Neural cell (in vitro differentiated cells): ENCODE results near the gene ANTXR1.

Experiments
- EP300 ChIP-seq: fragments of 450-650 bp; conservative IDR thresholded peaks from 2 replicates; pipeline ENCODE4 v1.6.1; 2014; ENCODE audit warnings: antibody characterized with exemption, mild to moderate bottlenecking, moderate library complexity; ENCODE audit not compliant: poor library complexity, severe bottlenecking
- EZH2 ChIP-seq: fragments of 200-600, 300-800 bp; shearing (Covaris generic), sonication (generic); IDR thresholded peaks from 2 replicates; pipeline ENCODE4 v1.6.1; 2014; ENCODE audit warnings: antibody characterized with exemption, low read length, borderline replicate concordance, mild to moderate bottlenecking; ENCODE audit not compliant: insufficient read depth, poor library complexity, severe bottlenecking
- MXI1 ChIP-seq: fragments of 450-650 bp; conservative IDR thresholded peaks from 2 replicates; pipeline ENCODE4 v1.6.1; 2014; ENCODE audit warnings: antibody characterized with exemption, mild to moderate bottlenecking; ENCODE audit not compliant: poor library complexity, severe bottlenecking
- POLR2AphosphoS5 ChIP-seq: IDR thresholded peaks from 2 replicates; pipeline ENCODE4 v1.6.1; 2012
- RAD21 ChIP-seq: fragments of 450-650 bp; conservative IDR thresholded peaks from 2 replicates; pipeline ENCODE4 v1.6.1; 2014; ENCODE audit warnings: antibody characterized with exemption, mild to moderate bottlenecking, moderate library complexity
- SMC3 ChIP-seq: fragments of 450-650 bp; conservative IDR thresholded peaks from 2 replicates; pipeline ENCODE4 v1.6.1; 2014; ENCODE audit warnings: antibody characterized with exemption, mild to moderate bottlenecking, moderate library complexity; ENCODE audit not compliant: poor library complexity
- TAF1 ChIP-seq: IDR thresholded peaks from 2 replicates; pipeline ENCODE4 v1.6.1; 2012; ENCODE audit warnings: low read depth
- TF ChIP-seq, protein P1 (sequence below): fragments of 450-650 bp; IDR thresholded peaks from 2 replicates; pipeline ENCODE4 v1.5.1; 2014; ENCODE audit warnings: antibody characterized with exemption, mild to moderate bottlenecking, moderate library complexity; ENCODE audit not compliant: poor library complexity, severe bottlenecking

DNA sequence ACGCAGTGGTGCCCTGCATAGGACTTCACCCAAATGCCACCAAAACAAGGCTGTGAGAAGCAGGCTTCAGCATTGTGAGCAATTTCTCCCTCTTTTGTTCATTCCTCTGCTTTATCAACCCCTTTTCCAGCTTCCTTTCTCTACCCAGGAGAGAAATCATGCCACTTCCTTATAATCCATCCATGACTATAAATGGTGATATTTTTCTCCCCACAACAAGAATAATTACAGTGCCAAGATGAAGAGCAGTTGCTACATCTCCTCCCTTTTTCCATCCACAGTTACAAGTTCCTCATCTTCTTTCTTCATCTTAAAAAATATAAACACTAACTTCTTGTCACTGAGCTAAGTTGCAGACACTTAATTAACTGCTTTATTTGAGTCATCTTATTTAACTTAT lies 167.2 kb downstream of the ANTXR1 start:
- TF ChIP-seq, protein P1, sequence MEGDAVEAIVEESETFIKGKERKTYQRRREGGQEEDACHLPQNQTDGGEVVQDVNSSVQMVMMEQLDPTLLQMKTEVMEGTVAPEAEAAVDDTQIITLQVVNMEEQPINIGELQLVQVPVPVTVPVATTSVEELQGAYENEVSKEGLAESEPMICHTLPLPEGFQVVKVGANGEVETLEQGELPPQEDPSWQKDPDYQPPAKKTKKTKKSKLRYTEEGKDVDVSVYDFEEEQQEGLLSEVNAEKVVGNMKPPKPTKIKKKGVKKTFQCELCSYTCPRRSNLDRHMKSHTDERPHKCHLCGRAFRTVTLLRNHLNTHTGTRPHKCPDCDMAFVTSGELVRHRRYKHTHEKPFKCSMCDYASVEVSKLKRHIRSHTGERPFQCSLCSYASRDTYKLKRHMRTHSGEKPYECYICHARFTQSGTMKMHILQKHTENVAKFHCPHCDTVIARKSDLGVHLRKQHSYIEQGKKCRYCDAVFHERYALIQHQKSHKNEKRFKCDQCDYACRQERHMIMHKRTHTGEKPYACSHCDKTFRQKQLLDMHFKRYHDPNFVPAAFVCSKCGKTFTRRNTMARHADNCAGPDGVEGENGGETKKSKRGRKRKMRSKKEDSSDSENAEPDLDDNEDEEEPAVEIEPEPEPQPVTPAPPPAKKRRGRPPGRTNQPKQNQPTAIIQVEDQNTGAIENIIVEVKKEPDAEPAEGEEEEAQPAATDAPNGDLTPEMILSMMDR = no peak
- TF ChIP-seq TAF1 = no peak
- TF ChIP-seq POLR2AphosphoS5 = no peak
- no peak for TF ChIP-seq EZH2
- no peak for TF ChIP-seq RAD21
- no peak for TF ChIP-seq SMC3
- TF ChIP-seq EP300 = no peak
- TF ChIP-seq MXI1 = no peak
